Memory B cell (primary cell): ENCODE measurements around the gene CDS2.

Experiments
- ATAC-seq: fragments of 150-1000 bp; cut with Tn5 transposase; 2 replicates; pipeline ENCODE4 v1.10.0; 2021; ENCODE audit warnings: low read depth, mild to moderate bottlenecking, moderate library complexity
- DNase-seq, 2 donors: peaks; one replicate each; pipeline ENCODE4 v3.0.0; 2022; ENCODE audit warnings: low spot score in 2 of 2
- H3K27ac Mint-ChIP-seq: one replicate; pipeline ENCODE4 v1.8.0; 2022; ENCODE audit warnings: mild to moderate bottlenecking, moderate library complexity, mixed read lengths
- H3K27me3 Mint-ChIP-seq: one replicate; pipeline ENCODE4 v1.8.0; 2022; ENCODE audit warnings: mixed read lengths
- H3K36me3 Mint-ChIP-seq: one replicate; pipeline ENCODE4 v1.8.0; 2022; ENCODE audit warnings: mild to moderate bottlenecking, mixed read lengths
- H3K4me1 Mint-ChIP-seq: one replicate; pipeline ENCODE4 v1.8.0; 2022; ENCODE audit warnings: mixed read lengths
- H3K4me3 Mint-ChIP-seq: one replicate; pipeline ENCODE4 v1.8.0; 2022; ENCODE audit warnings: mild to moderate bottlenecking, moderate library complexity, mixed read lengths
- H3K9me3 Mint-ChIP-seq: one replicate; pipeline ENCODE4 v1.8.0; 2022; ENCODE audit warnings: mixed read lengths

CDS2 gene

GRCh38 chr20:5171064-5171789, 44.4 kb downstream of the CDS2 start:
- no peak for DNase-seq
- ATAC-seq = no peak
- Mint-ChIP-seq H3K4me3 (no peak overlapping the region), H3K36me3 (peaks cover 6% of the 10 kb centered on the region), H3K27me3 (no peaks in the 10 kb centered on the region), H3K9me3 (no peaks in the 10 kb centered on the region), H3K4me1 (peaks cover 49% of the 10 kb centered on the region), H3K27ac (peak overlapping the region; percentile 60)

DNA sequence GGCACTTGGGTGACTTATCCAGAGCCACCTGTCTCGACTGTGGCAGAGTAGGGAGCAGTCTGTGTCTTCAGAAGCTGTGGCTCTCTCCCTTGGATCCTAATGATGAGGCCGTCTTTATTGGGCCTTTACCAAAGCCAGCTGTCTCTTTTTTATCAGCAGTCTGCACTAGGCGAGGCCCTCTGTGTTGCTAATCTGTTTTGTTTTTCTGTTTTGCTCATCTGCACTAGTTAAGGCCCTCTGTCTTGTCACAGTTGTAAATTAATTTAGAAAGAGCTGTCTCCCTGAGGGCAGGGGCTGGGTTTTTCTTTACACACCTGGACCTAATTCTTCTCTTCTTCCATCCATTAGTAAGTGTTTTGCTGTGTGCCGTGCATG, 45.0 kb downstream of the CDS2 start:
- Mint-ChIP-seq H3K36me3 (peaks cover 9% of the 10 kb centered on the region), H3K4me3 (no peak overlapping the region), H3K4me1 (peaks cover 44% of the 10 kb centered on the region), H3K27me3 (no peaks in the 10 kb centered on the region), H3K9me3 (no peaks in the 10 kb centered on the region), H3K27ac (peak overlapping the region; percentile 60)
- no peak for ATAC-seq
- no peak for DNase-seq

GRCh38 chr20:5172167-5172601, 45.4 kb downstream of the CDS2 start:
- H3K4me3 Mint-ChIP-seq = no peak overlapping the region
- peaks cover 10% of the 10 kb centered on the region for H3K36me3 Mint-ChIP-seq
- H3K27me3 Mint-ChIP-seq = no peaks in the 10 kb centered on the region
- DNase-seq (no peak), ATAC-seq (peak; percentile 75)
- peak overlapping the region; percentile 60 for H3K27ac Mint-ChIP-seq
- no peaks in the 10 kb centered on the region for H3K9me3 Mint-ChIP-seq
- H3K4me1 Mint-ChIP-seq = peaks cover 40% of the 10 kb centered on the region

- Mint-ChIP-seq H3K9me3 (no peaks in the 10 kb centered on the region), H3K36me3 (peaks cover 10% of the 10 kb centered on the region), H3K4me1 (peaks cover 36% of the 10 kb centered on the region), H3K27me3 (no peaks in the 10 kb centered on the region), H3K4me3 (no peak overlapping the region), H3K27ac (peak overlapping the region; percentile 60)
- no peak for DNase-seq
- no peak for ATAC-seq
These were observed 46.2 kb downstream of the CDS2 start for GRCh38 chr20:5172903-5173463.

DNA sequence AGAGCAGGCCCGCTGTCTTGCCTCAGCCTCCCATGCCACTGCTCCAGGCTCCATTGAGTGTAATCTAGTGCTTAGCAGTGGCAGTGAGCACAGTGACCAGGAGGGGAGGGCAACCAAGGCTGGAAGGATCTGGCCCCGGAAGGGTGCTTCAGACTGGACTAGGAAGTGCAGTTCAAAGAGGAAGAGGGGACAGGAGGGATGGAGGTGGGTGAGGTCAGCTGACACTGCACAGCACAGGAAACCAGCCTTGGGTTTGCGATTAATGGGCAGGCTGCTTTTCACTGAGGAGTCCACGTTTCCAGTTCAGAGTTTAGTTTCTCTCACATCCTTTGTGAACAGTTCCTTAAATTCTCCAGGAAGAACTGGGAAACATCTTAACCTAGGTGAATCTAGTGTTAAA, 46.9 kb downstream of the CDS2 start:
- no peaks in the 10 kb centered on the region for H3K9me3 Mint-ChIP-seq
- H3K36me3 Mint-ChIP-seq = peaks cover 15% of the 10 kb centered on the region
- no peak for DNase-seq
- no peak for ATAC-seq
- no peaks in the 10 kb centered on the region for H3K27me3 Mint-ChIP-seq
- H3K27ac Mint-ChIP-seq = no peak overlapping the region
- H3K4me3 Mint-ChIP-seq = no peak overlapping the region
- H3K4me1 Mint-ChIP-seq = peaks cover 33% of the 10 kb centered on the region

DNA sequence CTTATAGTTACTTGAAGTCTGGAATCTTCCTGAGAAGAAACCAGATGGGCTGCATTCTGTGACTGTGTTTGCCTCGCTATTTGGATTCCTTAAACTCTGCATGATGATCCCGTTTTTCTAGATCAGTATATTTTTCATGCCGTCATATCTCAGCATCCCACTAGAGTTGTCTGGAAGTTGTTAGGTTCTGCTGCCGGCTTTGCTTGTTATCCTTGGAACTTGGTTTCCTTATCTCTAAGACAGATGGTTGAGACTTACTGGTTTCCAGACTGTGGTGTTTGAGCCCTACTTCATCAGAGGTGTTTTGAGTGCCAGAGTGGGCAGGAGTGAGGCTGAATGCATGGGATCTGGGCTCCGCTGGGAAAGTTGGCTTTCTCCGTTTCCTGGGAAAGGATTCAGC, 50.3 kb downstream of the CDS2 start:
- ATAC-seq = no peak
- Mint-ChIP-seq H3K27me3 (no peaks in the 10 kb centered on the region), H3K9me3 (no peaks in the 10 kb centered on the region), H3K27ac (no peak overlapping the region), H3K36me3 (peaks cover 24% of the 10 kb centered on the region), H3K4me3 (no peak overlapping the region), H3K4me1 (peaks cover 9% of the 10 kb centered on the region)
- no peak for DNase-seq

DNA sequence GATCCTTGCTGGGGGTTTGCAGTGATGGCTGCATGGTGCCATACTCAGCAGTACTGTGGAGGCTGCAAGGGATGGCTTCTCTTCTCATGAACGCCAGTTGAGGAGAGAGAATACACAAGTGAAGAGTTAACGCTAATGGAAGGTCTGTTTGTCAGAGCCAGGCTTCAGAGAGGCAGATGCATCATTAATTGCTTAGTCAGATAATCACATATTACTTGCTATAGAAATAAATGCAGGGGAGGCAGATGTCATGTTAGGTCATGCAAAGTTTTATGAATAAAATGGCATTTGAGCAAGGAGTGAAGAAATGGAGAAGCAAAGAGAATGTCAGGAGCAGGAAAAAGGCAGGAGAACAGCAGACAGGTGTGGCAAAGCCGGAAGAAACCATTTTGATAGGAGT, 51.2 kb downstream of the CDS2 start:
- Mint-ChIP-seq H3K9me3 (no peaks in the 10 kb centered on the region), H3K27me3 (no peaks in the 10 kb centered on the region), H3K4me1 (peaks cover 3% of the 10 kb centered on the region), H3K36me3 (peaks cover 27% of the 10 kb centered on the region), H3K4me3 (no peak overlapping the region), H3K27ac (no peak overlapping the region)
- DNase-seq (no peak), ATAC-seq (no peak)

DNA sequence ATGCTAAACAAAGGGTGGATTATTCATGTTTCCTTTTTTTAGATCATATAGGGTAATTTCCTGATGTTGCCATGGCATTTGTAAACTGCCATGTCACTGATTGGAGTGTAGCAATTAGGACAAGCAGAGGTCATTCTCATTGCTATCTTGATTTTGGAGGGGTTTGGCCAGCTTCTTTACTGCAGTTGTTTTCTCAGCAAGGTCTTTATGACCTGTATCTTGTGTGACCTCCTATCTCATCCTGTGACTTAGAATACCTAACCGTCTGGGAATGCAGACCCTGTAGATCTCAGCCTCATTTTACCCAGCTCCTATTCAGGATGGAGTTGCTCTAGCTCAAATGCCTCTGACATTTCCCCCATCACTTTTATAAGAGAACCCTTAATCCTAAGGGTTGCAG, 53.6 kb downstream of the CDS2 start:
- H3K9me3 Mint-ChIP-seq = no peaks in the 10 kb centered on the region
- ATAC-seq (no peak), DNase-seq (no peak)
- H3K4me1 Mint-ChIP-seq = no peaks in the 10 kb centered on the region
- no peak overlapping the region for H3K4me3 Mint-ChIP-seq
- H3K27me3 Mint-ChIP-seq = no peaks in the 10 kb centered on the region
- H3K36me3 Mint-ChIP-seq = peaks cover 28% of the 10 kb centered on the region
- peak overlapping the region; percentile 31 for H3K27ac Mint-ChIP-seq

GRCh38 chr20:5180933-5181332, 54.1 kb downstream of the CDS2 start:
- Mint-ChIP-seq H3K27ac (peak overlapping the region; percentile 51), H3K27me3 (no peaks in the 10 kb centered on the region), H3K36me3 (peaks cover 26% of the 10 kb centered on the region), H3K4me1 (no peaks in the 10 kb centered on the region), H3K9me3 (no peaks in the 10 kb centered on the region), H3K4me3 (no peak overlapping the region)
- no peak for DNase-seq
- no peak for ATAC-seq

- no peak for DNase-seq
- Mint-ChIP-seq H3K27ac (peak overlapping the region; percentile 51), H3K36me3 (peaks cover 26% of the 10 kb centered on the region), H3K27me3 (no peaks in the 10 kb centered on the region), H3K4me1 (no peaks in the 10 kb centered on the region), H3K4me3 (no peak overlapping the region), H3K9me3 (no peaks in the 10 kb centered on the region)
- no peak for ATAC-seq
These were observed 54.7 kb downstream of the CDS2 start for GRCh38 chr20:5181492-5181891.

- Mint-ChIP-seq H3K4me1 (no peaks in the 10 kb centered on the region), H3K27me3 (no peaks in the 10 kb centered on the region), H3K4me3 (no peak overlapping the region), H3K27ac (peak overlapping the region; percentile 31), H3K36me3 (peaks cover 23% of the 10 kb centered on the region), H3K9me3 (no peaks in the 10 kb centered on the region)
- DNase-seq (no peak), ATAC-seq (no peak)
These were observed 55.1 kb downstream of the CDS2 start for GRCh38 chr20:5181958-5182357.

DNA sequence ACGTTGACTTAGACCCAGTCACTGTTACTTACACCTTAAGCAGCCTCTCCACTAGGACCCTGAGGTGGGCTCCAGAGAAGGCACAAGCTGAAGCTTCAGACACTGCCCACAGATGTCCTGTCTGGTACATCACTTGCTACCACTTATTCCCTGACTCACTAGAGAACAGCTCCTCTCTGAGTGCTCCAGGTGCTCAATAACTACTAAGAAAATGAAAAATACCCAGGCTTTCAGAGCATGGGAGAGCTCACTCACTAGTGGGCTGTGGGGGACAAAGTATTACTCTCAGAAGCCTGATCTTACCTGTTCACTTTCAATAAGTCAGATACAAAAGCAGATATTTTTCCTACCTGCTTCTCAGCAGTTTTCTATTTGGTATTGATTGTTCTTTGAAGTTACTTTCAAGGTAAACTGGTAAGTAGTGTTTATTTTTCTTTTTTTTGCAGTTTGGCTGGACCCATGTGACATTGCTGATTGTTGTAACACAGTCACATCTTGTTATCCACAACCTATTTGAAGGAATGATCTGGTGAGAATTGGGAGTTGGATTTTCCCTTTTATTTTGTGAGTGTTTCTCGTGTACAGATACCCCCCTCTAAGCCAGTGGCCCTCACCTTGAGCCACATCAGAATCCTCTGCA, 55.9 kb downstream of the CDS2 start:
- DNase-seq (no peak), ATAC-seq (no peak)
- Mint-ChIP-seq H3K4me1 (no peaks in the 10 kb centered on the region), H3K9me3 (no peaks in the 10 kb centered on the region), H3K27ac (peak overlapping the region; percentile 31), H3K27me3 (no peaks in the 10 kb centered on the region), H3K4me3 (no peak overlapping the region), H3K36me3 (peaks cover 23% of the 10 kb centered on the region)

DNA sequence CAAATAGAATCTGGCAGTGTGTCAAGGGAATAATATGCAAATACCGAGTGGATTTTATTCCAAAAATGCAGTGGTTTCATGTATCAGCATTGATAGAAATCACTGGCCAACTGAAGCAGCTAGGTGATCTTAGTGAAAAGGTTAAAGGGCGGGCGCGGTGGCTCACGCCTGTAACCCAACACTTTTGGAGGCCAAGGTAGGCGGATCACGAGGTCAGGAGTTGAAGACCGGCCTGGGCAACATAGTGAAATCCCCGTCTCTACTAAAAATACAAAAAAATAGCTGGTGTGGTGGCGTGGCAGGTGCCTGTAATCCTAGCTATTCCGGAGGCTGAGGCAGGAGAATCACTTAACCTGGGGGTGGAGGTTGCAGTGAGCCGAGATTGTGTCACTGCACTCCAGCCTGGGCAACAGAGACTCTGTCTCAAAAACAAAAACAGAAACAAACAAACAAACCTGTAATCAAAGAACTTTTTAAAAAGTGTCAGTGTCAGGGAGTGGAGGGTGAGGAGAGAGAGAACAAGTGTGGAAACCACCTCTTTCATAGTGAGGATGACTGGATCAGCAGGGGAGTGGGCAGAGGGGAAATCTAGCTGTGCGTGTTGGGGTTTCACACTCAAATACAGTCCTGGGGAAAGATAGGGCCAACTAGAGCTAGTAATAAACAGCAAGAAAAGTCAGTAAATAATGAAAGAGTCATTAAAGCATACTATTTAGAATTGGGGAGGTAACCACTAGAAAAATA, 57.1 kb downstream of the CDS2 start:
- Mint-ChIP-seq H3K4me1 (no peaks in the 10 kb centered on the region), H3K9me3 (no peaks in the 10 kb centered on the region), H3K4me3 (no peak overlapping the region), H3K27ac (peak overlapping the region; percentile 22), H3K27me3 (no peaks in the 10 kb centered on the region), H3K36me3 (peaks cover 20% of the 10 kb centered on the region)
- DNase-seq (no peak), ATAC-seq (no peak)

GRCh38 chr20:5184684-5185083, 57.9 kb downstream of the CDS2 start:
- Mint-ChIP-seq H3K4me3 (no peak overlapping the region), H3K27ac (no peak overlapping the region), H3K36me3 (peaks cover 19% of the 10 kb centered on the region), H3K4me1 (no peaks in the 10 kb centered on the region), H3K27me3 (no peaks in the 10 kb centered on the region), H3K9me3 (no peaks in the 10 kb centered on the region)
- DNase-seq (no peak), ATAC-seq (no peak)
